ENCODE measurements around the gene MTA2. TPM values are rescaled to one million over a fixed set of nuclear protein-coding genes. Genes with fewer than 3 reads are reported as not detected.
A peak's percentile ranks its signal among the peaks of the same experiment; 100 is the strongest.

MTA2 gene
- total RNA-seq, 1 experiment from 2014 or later = 241 TPM

DNA sequence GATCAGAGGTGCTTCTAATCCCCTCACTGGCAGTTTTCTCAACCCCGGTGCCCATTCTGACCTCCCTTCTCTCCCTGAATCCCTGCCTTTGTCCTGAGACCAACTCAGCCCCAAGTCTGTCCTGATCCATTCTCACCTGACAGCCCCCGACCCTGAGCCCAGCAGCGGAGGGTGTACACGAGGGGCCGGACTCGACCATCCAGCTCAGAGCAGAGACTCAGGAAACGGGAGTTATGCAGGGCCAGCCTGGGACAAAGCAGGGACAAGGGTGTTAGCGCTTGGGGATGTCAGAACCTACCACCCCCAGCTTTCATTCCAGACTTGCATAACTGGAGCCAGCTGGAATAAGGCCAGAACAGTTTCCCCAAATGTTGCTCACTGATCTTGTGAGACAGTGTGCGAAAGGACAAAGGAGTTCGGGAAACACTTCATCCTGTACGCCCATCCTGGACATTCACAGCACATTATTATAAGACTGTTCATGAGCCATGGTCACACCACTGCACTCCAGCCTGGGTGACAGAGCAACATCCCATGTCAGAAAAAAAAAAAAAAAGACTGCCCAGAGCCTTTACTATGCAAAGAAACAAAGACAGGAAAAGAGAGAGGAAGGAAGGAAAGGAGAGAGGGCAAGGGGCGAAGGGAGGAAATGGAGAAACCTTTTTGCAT lies 24.5 kb downstream of the MTA2 start:
- Histone ChIP-seq H3K9me3 (ENCODE audit: low read depth, low read length, poor library complexity, severe bottlenecking) (no peaks in the 10 kb centered on the region), H3K4me1 (ENCODE audit: insufficient read depth, low read length, poor library complexity, severe bottlenecking) (peaks cover 13% of the 10 kb centered on the region), H3K36me3 (ENCODE audit: insufficient read depth, low read length, poor library complexity, severe bottlenecking) (peaks cover 52% of the 10 kb centered on the region), H3K27ac (ENCODE audit: low read depth, low read length, poor library complexity, severe bottlenecking) (peak overlapping the region; percentile 52), H3K27me3 (replicated peaks; ENCODE audit: insufficient read depth, low read depth, low read length, poor library complexity) (no peaks in the 10 kb centered on the region), H3K4me3 (ENCODE audit: low read depth, low read length, poor library complexity, severe bottlenecking) (no peak overlapping the region)
- BruUV-seq (replicated peaks) = no TSS peak
- TF ChIP-seq, protein P1, sequence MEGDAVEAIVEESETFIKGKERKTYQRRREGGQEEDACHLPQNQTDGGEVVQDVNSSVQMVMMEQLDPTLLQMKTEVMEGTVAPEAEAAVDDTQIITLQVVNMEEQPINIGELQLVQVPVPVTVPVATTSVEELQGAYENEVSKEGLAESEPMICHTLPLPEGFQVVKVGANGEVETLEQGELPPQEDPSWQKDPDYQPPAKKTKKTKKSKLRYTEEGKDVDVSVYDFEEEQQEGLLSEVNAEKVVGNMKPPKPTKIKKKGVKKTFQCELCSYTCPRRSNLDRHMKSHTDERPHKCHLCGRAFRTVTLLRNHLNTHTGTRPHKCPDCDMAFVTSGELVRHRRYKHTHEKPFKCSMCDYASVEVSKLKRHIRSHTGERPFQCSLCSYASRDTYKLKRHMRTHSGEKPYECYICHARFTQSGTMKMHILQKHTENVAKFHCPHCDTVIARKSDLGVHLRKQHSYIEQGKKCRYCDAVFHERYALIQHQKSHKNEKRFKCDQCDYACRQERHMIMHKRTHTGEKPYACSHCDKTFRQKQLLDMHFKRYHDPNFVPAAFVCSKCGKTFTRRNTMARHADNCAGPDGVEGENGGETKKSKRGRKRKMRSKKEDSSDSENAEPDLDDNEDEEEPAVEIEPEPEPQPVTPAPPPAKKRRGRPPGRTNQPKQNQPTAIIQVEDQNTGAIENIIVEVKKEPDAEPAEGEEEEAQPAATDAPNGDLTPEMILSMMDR (conservative IDR thresholded peaks at IDR 0.05; ENCODE audit: low read depth, low read length) = no peak
- no peak for TF ChIP-seq EZH2 (IDR thresholded peaks at IDR 0.05; ENCODE audit: borderline replicate concordance, low read depth, low read length, poor library complexity, severe bottlenecking)
- intact Hi-C loops (cut with micrococcal nuclease; ENCODE audit: unreplicated experiment) = no loop called here
- POLR2A ChIA-PET (ENCODE audit: low non-redundant PET) = interaction anchor here (0.7 kb wide), 1 partner anchor 139 kb away, joined by 8 read pairs; no protein-coding TSS in a partner anchor
- CTCF ChIA-PET = interaction anchor here (0.7 kb wide), 1 partner anchor 37 kb away, joined by 5 read pairs; no protein-coding TSS in a partner anchor
- no peak for DNase-seq (ENCODE audit: low spot score)

- Histone ChIP-seq H3K36me3 (ENCODE audit: insufficient read depth, low read length, poor library complexity, severe bottlenecking) (peaks cover 56% of the 10 kb centered on the region), H3K9me3 (ENCODE audit: low read depth, low read length, poor library complexity, severe bottlenecking) (no peaks in the 10 kb centered on the region), H3K4me1 (ENCODE audit: insufficient read depth, low read length, poor library complexity, severe bottlenecking) (peaks cover 26% of the 10 kb centered on the region), H3K27ac (ENCODE audit: low read depth, low read length, poor library complexity, severe bottlenecking) (peak overlapping the region; percentile 88), H3K4me3 (ENCODE audit: low read depth, low read length, poor library complexity, severe bottlenecking) (peak overlapping the region; percentile 65), H3K27me3 (replicated peaks; ENCODE audit: insufficient read depth, low read depth, low read length, poor library complexity) (no peaks in the 10 kb centered on the region)
- DNase-seq (ENCODE audit: low spot score) = no peak
- no TSS peak for BruUV-seq (replicated peaks)
- intact Hi-C loops (cut with micrococcal nuclease; ENCODE audit: unreplicated experiment) = no loop called here
- TF ChIP-seq EZH2 (IDR thresholded peaks at IDR 0.05; ENCODE audit: borderline replicate concordance, low read depth, low read length, poor library complexity, severe bottlenecking) = no peak
- TF ChIP-seq, protein P1 (conservative IDR thresholded peaks at IDR 0.05; ENCODE audit: low read depth, low read length) = no peak
- CTCF ChIA-PET = no interaction called here
- POLR2A ChIA-PET (ENCODE audit: low non-redundant PET) = no interaction called here
Measured at GRCh38 chr11:62575837-62576236, 25.8 kb downstream of the MTA2 start.

- intact Hi-C loops (cut with micrococcal nuclease; ENCODE audit: unreplicated experiment) = no loop called here
- Histone ChIP-seq H3K27me3 (replicated peaks; ENCODE audit: insufficient read depth, low read depth, low read length, poor library complexity) (no peaks in the 10 kb centered on the region), H3K27ac (ENCODE audit: low read depth, low read length, poor library complexity, severe bottlenecking) (peak overlapping the region; percentile 88), H3K4me3 (ENCODE audit: low read depth, low read length, poor library complexity, severe bottlenecking) (peak overlapping the region; percentile 65), H3K36me3 (ENCODE audit: insufficient read depth, low read length, poor library complexity, severe bottlenecking) (peaks cover 59% of the 10 kb centered on the region), H3K4me1 (ENCODE audit: insufficient read depth, low read length, poor library complexity, severe bottlenecking) (peaks cover 28% of the 10 kb centered on the region), H3K9me3 (ENCODE audit: low read depth, low read length, poor library complexity, severe bottlenecking) (no peaks in the 10 kb centered on the region)
- ChIA-PET POLR2A (ENCODE audit: low non-redundant PET) (interaction anchor here (1.8 kb wide), 1 partner anchor 16 kb away, joined by 14 read pairs; the partner anchor contains the start of gene TUT1), CTCF (no interaction called here)
- no peak for DNase-seq (ENCODE audit: low spot score)
- no TSS peak for BruUV-seq (replicated peaks)
- TF ChIP-seq, protein P1 (conservative IDR thresholded peaks at IDR 0.05; ENCODE audit: low read depth, low read length) = no peak
- TF ChIP-seq EZH2 (IDR thresholded peaks at IDR 0.05; ENCODE audit: borderline replicate concordance, low read depth, low read length, poor library complexity, severe bottlenecking) = no peak
Measured at GRCh38 chr11:62575156-62575555, 26.5 kb downstream of the MTA2 start.

Measured in A673 (cell line).